ENCODE results near the gene PSAP. TPM values are rescaled to one million over a fixed set of nuclear protein-coding genes. Genes with fewer than 3 reads are reported as not detected.

The PSAP gene
- 782 and 805 TPM in 2 replicates for total RNA-seq

GRCh38 chr10:71850743-71851464, at the start of gene PSAP:
Gene PSAP, minus strand, starts transcription at chr10:71851251. Its CDS starts 30 bp downstream, at chr10:71851221.

DNA sequence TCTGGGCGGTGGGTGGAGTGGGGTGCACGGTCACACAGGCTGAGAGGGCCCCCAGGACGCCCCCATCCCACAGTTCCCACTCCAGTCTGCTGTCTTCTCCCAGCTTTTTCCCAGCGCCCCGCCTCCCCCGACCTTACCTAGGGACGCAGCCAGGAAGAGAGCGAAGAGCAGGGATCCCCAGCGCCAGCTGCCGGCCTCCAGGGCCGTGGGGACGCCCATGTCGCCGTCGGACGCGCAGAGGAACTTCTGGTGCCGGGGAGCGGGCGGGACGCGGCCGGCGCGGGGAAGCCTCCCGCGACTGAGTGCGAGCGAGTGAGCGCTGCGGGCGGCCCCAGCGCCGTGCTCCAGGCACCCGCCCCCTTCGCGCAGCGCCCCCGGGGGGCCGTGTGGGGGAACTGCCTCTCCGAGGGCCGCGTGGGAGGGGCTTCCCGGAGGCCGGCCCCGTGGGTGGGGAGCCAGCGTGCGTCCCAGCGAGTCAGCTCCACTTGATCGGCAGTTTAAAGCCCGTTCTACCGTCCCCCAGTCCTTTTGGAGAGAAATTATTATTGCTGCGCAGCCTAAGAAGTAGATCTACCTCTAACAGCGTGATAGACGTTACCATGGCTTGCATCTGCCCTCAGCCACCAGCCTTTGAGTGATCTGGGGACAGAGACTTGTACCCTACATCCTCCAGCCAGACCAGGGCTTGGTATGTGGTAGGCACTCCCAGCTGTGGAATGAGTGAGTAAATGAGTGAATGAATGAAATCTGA, 77.7 kb downstream of the PSAP start, which contains the start of gene VSIR:
Gene VSIR, minus strand, starts transcription at position 300 of the 751 bp plus-strand sequence. Its CDS starts 81 bp downstream, at position 219.

Other genes with a start within 250 kb of the PSAP start
- gene C10orf105, start 131.5 kb downstream of the PSAP start, total RNA-seq = not detected in 2 replicates
- gene VSIR, start 77.7 kb downstream of the PSAP start, total RNA-seq = 47.2 and 59.2 TPM in 2 replicates
- gene CHST3, start 113.1 kb upstream of the PSAP start, total RNA-seq = 11.1 and 12.9 TPM in 2 replicates
- 0.53 and 1.2 TPM in 2 replicates for gene SPOCK2, start 237.3 kb upstream of the PSAP start, total RNA-seq